ENCODE results near the gene FLNB.

The FLNB gene

GRCh38 chr3:58025406-58025805 is 17.2 kb downstream of the FLNB start:
- Mint-ChIP-seq H3K4me1 (peaks cover 16 to 18% of the 10 kb centered on the region in 2 donors), H3K9me3 (no peaks in the 10 kb centered on the region), H3K27me3 (no peaks in the 10 kb centered on the region), H3K4me3 (no peak overlapping the region), H3K36me3 (no peaks in the 10 kb centered on the region), H3K27ac (no peak overlapping the region)
- DNase-seq (no peak), ATAC-seq (replicated peaks) (no peak)

DNA sequence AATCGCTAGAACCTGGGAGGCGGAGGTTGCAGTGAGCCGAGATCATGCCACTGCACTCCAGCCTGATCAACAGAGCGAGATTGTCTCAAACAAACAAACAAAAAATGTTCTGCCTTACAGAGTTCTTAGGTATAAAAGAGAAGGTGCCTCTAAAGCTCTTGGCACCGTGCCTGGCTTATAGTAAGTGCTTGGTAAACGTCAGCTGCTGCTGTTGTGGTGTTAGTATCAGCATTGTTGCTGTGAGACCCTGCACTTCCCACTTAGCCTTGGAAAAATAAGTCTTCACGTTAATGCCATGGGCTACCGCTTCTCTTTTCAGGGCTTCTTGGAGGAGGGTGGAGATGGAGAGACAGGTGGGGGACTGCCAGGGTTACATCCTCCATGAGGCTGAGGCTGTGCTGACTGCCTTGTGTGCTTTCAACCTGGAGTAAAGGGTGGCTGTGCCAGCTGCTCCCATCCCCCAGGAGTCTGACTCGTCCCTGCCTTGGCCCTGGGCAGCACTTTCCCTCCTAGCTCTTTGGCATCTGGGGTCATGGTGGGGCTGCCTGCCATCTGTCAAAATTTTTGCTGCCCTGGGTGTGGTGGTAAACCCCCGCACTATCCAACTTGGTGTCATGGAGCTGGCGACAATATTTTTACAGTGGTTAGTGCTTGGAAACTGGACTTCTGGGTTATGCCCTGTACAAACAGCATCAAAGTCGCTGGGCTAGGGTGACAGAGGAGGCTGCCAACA is 17.8 kb downstream of the FLNB start:
- H3K27ac Mint-ChIP-seq = no peak overlapping the region
- no peak for DNase-seq
- peaks cover 14 to 18% of the 10 kb centered on the region in 2 donors for H3K4me1 Mint-ChIP-seq

DNA sequence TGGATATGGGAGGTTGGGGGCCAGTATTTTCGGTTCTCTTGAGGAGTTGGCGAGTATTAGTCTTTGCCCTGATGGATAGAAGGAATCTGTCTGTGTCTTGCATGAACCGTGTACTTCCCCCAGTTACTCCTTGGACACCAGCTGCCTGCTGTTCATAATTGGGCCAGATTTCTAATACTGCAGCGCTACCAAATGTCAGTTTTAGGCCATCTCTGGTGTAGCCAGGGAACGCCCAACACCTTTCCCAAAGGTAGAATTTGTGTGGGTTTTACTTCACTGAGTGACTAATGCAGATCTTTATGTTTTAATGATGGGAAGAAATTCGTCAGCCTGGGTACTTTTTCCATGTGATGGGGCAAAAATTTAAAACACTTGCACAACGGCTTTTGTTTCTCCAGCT is 18.4 kb downstream of the FLNB start:
- Mint-ChIP-seq H3K36me3 (no peaks in the 10 kb centered on the region), H3K27ac (no peak overlapping the region), H3K27me3 (no peaks in the 10 kb centered on the region), H3K4me1 (peaks cover 14 to 17% of the 10 kb centered on the region in 2 donors), H3K4me3 (no peak overlapping the region), H3K9me3 (no peaks in the 10 kb centered on the region)
- no peak for ATAC-seq (replicated peaks)
- DNase-seq = no peak

More for the DNA sequence above, 17.8 kb downstream of the FLNB start:
- ATAC-seq (replicated peaks) = no peak
- H3K9me3 Mint-ChIP-seq = no peaks in the 10 kb centered on the region
- no peak overlapping the region for H3K4me3 Mint-ChIP-seq
- H3K36me3 Mint-ChIP-seq = no peaks in the 10 kb centered on the region
- no peaks in the 10 kb centered on the region for H3K27me3 Mint-ChIP-seq

DNA sequence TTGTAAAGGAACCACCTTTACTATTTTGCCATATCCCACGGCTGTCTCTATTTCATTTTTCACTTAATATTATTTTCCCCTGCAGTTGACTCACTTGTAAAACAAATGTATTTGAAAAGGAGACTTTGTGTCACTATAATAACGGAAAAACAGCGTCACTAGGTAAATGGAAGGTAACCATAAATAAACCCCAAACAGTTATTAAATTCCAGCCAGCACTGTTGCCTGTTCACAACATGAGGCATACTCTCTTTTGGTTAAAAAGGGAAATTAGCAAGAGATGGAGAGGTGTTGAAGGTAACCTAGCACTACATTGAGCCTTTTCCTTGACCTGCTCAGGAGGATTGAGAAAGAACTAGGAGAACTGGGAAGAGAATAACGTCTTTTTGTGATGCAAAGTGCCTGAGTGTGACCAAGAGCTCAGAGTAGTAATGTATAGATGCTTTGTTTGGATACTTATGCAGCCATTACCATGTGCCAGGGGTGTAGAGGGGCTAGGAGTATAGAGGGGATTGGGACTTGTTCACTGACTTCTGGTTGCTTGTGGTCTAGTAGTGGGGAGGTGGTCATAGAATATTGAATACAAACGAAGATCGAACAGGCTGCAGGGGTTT is 19.6 kb downstream of the FLNB start:
- DNase-seq = no peak
- H3K36me3 Mint-ChIP-seq = no peaks in the 10 kb centered on the region
- H3K27me3 Mint-ChIP-seq = no peaks in the 10 kb centered on the region
- peaks cover 14 to 15% of the 10 kb centered on the region in 2 donors for H3K4me1 Mint-ChIP-seq
- H3K9me3 Mint-ChIP-seq = no peaks in the 10 kb centered on the region
- no peak overlapping the region for H3K4me3 Mint-ChIP-seq
- ATAC-seq (replicated peaks) = no peak
- H3K27ac Mint-ChIP-seq = no peak overlapping the region

DNA sequence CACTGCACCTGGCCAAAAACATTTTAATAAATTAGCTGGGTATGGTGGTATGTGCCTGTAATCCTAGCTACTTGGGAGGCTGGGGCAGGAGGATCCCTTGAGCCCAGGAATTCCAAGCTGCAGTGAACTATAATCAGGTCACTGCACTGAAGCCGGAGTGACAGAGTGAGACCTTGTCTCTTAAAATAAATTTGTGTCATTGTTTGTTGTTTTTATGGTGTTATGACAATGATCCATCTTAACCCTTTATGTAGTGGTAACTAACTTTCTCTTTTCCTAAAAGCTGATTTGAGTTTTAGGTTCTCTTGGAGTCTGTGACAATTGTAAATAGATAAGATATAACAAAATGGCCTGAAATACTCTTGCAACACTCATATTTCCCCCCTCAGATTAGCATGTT is 20.7 kb downstream of the FLNB start:
- ATAC-seq (replicated peaks) = no peak
- H3K4me1 Mint-ChIP-seq = peaks cover 14 to 21% of the 10 kb centered on the region in 2 donors
- no peak overlapping the region for H3K4me3 Mint-ChIP-seq
- no peak for DNase-seq
- H3K36me3 Mint-ChIP-seq = no peaks in the 10 kb centered on the region
- no peaks in the 10 kb centered on the region for H3K9me3 Mint-ChIP-seq
- no peaks in the 10 kb centered on the region for H3K27me3 Mint-ChIP-seq
- no peak overlapping the region for H3K27ac Mint-ChIP-seq

- Mint-ChIP-seq H3K36me3 (peaks cover 0 to 3% of the 10 kb centered on the region in 2 donors), H3K9me3 (no peaks in the 10 kb centered on the region), H3K4me3 (no peak overlapping the region), H3K27ac (no peak overlapping the region), H3K27me3 (no peaks in the 10 kb centered on the region), H3K4me1 (peaks cover 18 to 31% of the 10 kb centered on the region in 2 donors)
- DNase-seq = no peak
- no peak for ATAC-seq (replicated peaks)
These were observed 21.8 kb downstream of the FLNB start for GRCh38 chr3:58029842-58030584.

DNA sequence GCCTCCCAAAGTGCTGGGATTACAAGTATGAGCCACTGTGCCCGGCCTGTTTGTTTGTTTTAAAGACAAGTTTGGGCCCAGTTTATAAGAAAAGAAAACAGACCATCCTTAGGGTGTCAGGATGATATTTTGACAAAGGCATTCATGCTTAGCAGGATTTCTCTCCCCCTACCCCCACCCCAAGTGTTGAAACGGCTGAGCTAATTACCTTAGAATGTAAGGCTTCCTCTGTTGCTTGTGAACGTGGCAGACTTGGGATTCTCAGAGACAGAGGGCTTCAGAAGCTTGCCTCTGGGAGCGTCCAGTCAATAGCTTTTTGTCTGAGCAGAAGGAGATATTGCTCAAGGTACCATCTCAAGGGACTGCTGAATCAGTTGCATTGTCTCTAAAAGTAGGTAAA is 24.0 kb downstream of the FLNB start:
- H3K4me3 Mint-ChIP-seq = no peak overlapping the region
- H3K27ac Mint-ChIP-seq = no peak overlapping the region
- ATAC-seq (replicated peaks) (no peak), DNase-seq (no peak)
- peaks cover 0 to 3% of the 10 kb centered on the region in 2 donors for H3K36me3 Mint-ChIP-seq
- peaks cover 27 to 47% of the 10 kb centered on the region in 2 donors for H3K4me1 Mint-ChIP-seq
- no peaks in the 10 kb centered on the region for H3K27me3 Mint-ChIP-seq
- no peaks in the 10 kb centered on the region for H3K9me3 Mint-ChIP-seq

- no peaks in the 10 kb centered on the region for H3K27me3 Mint-ChIP-seq
- ATAC-seq (replicated peaks) = peak; percentile 98 to 99
- H3K4me1 Mint-ChIP-seq = peaks cover 23 to 56% of the 10 kb centered on the region in 2 donors
- peak overlapping the region; percentile 93 for H3K27ac Mint-ChIP-seq
- H3K36me3 Mint-ChIP-seq = peaks cover 0 to 3% of the 10 kb centered on the region in 2 donors
- no peaks in the 10 kb centered on the region for H3K9me3 Mint-ChIP-seq
- peak; percentile 49 for DNase-seq
- peak overlapping the region in 1 of 2 donors; percentile 30 for H3K4me3 Mint-ChIP-seq
These were observed 26.7 kb downstream of the FLNB start for GRCh38 chr3:58034738-58035523.

- Mint-ChIP-seq H3K4me3 (no peak overlapping the region), H3K27me3 (no peaks in the 10 kb centered on the region), H3K4me1 (peaks cover 21 to 60% of the 10 kb centered on the region in 2 donors), H3K36me3 (peaks cover 0 to 3% of the 10 kb centered on the region in 2 donors), H3K27ac (peak overlapping the region; percentile 93), H3K9me3 (no peaks in the 10 kb centered on the region)
- ATAC-seq (replicated peaks) (no peak), DNase-seq (no peak)
These were observed 27.5 kb downstream of the FLNB start for GRCh38 chr3:58035524-58036255.

DNA sequence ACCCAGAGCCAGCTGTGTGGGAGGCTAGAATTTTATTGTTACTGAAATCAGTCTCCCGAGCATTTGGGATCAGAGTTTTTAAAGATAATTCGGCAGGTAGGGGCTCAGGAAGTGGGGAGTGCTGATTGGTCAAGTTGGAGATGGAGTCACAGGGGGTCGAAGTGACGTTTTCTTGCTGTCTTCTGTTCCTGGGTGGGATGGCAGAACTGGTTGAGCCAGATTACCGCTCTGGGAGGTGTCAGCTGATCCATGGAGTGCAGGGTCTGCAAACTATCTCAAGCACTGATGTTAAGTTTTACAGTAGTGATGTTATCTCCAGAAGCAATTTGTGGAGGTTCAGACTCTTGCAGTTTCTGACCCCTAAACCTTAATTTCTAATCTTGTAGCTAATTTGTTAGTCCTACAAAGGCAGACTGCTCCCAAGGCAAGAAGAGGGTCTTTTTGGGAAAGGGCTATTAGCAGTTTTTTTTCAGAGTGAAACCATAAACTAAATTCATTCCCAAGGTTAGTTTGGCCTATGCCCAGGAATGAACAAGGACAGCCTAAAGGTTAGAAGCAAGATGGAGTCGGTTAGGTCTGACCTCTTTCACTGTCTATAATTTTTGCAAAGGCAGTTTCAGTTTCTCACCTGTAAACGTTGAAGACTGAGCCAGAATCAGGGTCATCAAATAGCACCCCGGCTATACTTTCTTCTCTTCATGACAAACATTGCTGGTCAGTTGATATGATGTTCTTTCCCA is 28.2 kb downstream of the FLNB start:
- ATAC-seq (replicated peaks) (no peak), DNase-seq (no peak)
- Mint-ChIP-seq H3K27ac (peak overlapping the region; percentile 11), H3K36me3 (peaks cover 0 to 3% of the 10 kb centered on the region in 2 donors), H3K9me3 (no peaks in the 10 kb centered on the region), H3K4me3 (no peak overlapping the region), H3K4me1 (peaks cover 29 to 67% of the 10 kb centered on the region in 2 donors), H3K27me3 (no peaks in the 10 kb centered on the region)

DNA sequence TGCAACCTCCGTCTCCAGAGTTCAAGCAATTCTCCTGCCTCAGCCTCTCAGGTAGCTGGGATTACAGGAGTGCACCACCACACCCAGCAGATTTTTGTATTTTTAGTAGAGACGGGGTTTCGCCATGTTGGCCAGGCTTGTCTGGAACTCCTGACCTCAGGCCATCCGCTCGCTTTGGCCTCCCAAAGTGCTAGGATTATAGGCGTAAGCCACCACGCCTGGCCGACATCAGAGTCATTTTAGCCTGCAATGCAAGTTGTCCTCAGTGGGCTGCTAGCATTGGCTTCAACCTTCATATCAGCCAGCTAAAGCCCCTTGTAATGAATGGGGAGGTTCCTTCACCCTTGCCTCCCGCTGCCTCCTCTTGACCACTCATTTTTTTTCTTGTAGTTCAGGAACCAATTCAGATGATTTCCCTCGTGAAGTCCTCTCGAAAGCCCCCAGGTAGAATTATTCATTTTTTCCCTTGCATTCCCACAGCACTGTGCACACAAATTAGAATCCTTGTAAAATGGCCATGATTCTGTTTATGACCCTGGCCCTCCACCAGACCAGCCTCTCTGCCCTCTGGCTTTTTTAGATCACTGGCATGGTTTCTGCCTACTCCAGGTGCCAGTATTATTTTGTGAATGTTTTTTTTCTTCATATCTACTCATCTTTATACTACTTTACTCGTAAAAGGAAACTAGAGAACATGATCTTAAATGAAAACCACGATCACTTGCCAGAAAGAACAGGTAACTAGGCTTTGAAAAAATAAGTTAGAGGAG is 29.1 kb downstream of the FLNB start:
- Mint-ChIP-seq H3K9me3 (no peaks in the 10 kb centered on the region), H3K27ac (no peak overlapping the region), H3K4me1 (peaks cover 34 to 76% of the 10 kb centered on the region in 2 donors), H3K36me3 (peaks cover 0 to 3% of the 10 kb centered on the region in 2 donors), H3K27me3 (no peaks in the 10 kb centered on the region), H3K4me3 (no peak overlapping the region)
- ATAC-seq (replicated peaks) = no peak
- no peak for DNase-seq

- Mint-ChIP-seq H3K4me3 (peak overlapping the region in 1 of 2 donors; percentile 48), H3K36me3 (peaks cover 0 to 3% of the 10 kb centered on the region in 2 donors), H3K9me3 (no peaks in the 10 kb centered on the region), H3K27me3 (no peaks in the 10 kb centered on the region), H3K27ac (no peak overlapping the region), H3K4me1 (peaks cover 34 to 74% of the 10 kb centered on the region in 2 donors)
- DNase-seq = no peak
- ATAC-seq (replicated peaks) = no peak
These were observed 30.6 kb downstream of the FLNB start for GRCh38 chr3:58038675-58039292.
